Measurements from ENCODE around the gene TRAPPC8.

GRCh38 chr18:31901063-31901462 lies 41.9 kb downstream of the TRAPPC8 start:
- TF ChIP-seq, protein P1, sequence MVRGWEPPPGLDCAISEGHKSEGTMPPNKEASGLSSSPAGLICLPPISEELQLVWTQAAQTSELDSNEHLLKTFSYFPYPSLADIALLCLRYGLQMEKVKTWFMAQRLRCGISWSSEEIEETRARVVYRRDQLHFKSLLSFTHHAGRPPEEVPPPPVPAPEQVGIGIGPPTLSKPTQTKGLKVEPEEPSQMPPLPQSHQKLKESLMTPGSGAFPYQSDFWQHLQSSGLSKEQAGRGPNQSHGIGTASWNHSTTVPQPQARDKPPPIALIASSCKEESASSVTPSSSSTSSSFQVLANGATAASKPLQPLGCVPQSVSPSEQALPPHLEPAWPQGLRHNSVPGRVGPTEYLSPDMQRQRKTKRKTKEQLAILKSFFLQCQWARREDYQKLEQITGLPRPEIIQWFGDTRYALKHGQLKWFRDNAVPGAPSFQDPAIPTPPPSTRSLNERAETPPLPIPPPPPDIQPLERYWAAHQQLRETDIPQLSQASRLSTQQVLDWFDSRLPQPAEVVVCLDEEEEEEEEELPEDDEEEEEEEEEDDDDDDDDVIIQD (CRISPR knock-in tag; IDR thresholded peaks at IDR 0.05; ENCODE audit: low read depth): no peak
- TF ChIP-seq ZNF24 (IDR thresholded peaks at IDR 0.05): no peak
- TF ChIP-seq, protein P2, sequence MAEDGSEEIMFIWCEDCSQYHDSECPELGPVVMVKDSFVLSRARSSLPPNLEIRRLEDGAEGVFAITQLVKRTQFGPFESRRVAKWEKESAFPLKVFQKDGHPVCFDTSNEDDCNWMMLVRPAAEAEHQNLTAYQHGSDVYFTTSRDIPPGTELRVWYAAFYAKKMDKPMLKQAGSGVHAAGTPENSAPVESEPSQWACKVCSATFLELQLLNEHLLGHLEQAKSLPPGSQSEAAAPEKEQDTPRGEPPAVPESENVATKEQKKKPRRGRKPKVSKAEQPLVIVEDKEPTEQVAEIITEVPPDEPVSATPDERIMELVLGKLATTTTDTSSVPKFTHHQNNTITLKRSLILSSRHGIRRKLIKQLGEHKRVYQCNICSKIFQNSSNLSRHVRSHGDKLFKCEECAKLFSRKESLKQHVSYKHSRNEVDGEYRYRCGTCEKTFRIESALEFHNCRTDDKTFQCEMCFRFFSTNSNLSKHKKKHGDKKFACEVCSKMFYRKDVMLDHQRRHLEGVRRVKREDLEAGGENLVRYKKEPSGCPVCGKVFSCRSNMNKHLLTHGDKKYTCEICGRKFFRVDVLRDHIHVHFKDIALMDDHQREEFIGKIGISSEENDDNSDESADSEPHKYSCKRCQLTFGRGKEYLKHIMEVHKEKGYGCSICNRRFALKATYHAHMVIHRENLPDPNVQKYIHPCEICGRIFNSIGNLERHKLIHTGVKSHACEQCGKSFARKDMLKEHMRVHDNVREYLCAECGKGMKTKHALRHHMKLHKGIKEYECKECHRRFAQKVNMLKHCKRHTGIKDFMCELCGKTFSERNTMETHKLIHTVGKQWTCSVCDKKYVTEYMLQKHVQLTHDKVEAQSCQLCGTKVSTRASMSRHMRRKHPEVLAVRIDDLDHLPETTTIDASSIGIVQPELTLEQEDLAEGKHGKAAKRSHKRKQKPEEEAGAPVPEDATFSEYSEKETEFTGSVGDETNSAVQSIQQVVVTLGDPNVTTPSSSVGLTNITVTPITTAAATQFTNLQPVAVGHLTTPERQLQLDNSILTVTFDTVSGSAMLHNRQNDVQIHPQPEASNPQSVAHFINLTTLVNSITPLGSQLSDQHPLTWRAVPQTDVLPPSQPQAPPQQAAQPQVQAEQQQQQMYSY (CRISPR knock-in tag; IDR thresholded peaks at IDR 0.05): no peak
- no peak for TF ChIP-seq CTCF (CRISPR knock-in tag; IDR thresholded peaks at IDR 0.05)
- TF ChIP-seq SALL1 (CRISPR knock-in tag; IDR thresholded peaks at IDR 0.05): no peak
- no peak for TF ChIP-seq ZBTB21 (CRISPR knock-in tag; IDR thresholded peaks at IDR 0.05)
- no peak for TF ChIP-seq NR1H2 (CRISPR knock-in tag; IDR thresholded peaks at IDR 0.05; ENCODE audit: borderline replicate concordance, low read depth)
- no peak for TF ChIP-seq RERE (CRISPR knock-in tag; IDR thresholded peaks at IDR 0.05; ENCODE audit: low read depth)
